Thoracic aorta (tissue), 2 donors: ENCODE results near the gene PLOD2. TPM values are rescaled to one million over a fixed set of nuclear protein-coding genes. Genes with fewer than 3 reads are reported as not detected.

ENCODE experiments used
- ATAC-seq: fragments of 150-250 bp; one replicate; pipeline ENCODE4 v1.8.0; 2017; ENCODE audit warnings: low read depth; ENCODE audit not compliant: insufficient number of reproducible peaks, low FRiP score
- DNase-seq: peaks from one replicate; pipeline ENCODE4 v3.0.0-alpha.2; 2020; ENCODE audit warnings: low spot score
- H3K27ac ChIP-seq, 2 donors: fragments of 200-600 bp; sonication (generic); 1 replicate in 1 of 2; 2 replicates in 1 of 2; pipeline ENCODE4 v1.5.1; 2016; ENCODE audit warnings: mild to moderate bottlenecking in 2 of 2, moderate library complexity in 2 of 2
- H3K27me3 ChIP-seq: fragments of 200-600 bp; sonication (generic); replicated peaks from 2 replicates; pipeline ENCODE4 v1.6.0; 2016; ENCODE audit warnings: mild to moderate bottlenecking; ENCODE audit not compliant: insufficient read depth
- H3K36me3 ChIP-seq: fragments of 200-600 bp; sonication (generic); one replicate; pipeline ENCODE4 v1.5.1; 2016
- H3K4me1 ChIP-seq, 2 donors: fragments of 200-600 bp; sonication (generic); 1 replicate in 1 of 2; 2 replicates in 1 of 2; pipeline versions ENCODE4 v1.5.1 to v1.6.0; 2016; ENCODE audit warnings: low read depth in 2 of 2, mild to moderate bottlenecking in 1 of 2; ENCODE audit not compliant: control insufficient read depth in 1 of 2
- H3K4me3 ChIP-seq: fragments of 200-600 bp; sonication (generic); 2 replicates; pipeline ENCODE4 v1.5.1; 2016; ENCODE audit warnings: mild to moderate bottlenecking
- H3K9me3 ChIP-seq: fragments of 200-600 bp; sonication (generic); 2 replicates; pipeline ENCODE4 v1.5.1; 2016
- CTCF ChIP-seq: fragments of 200-600 bp; sonication (generic); IDR thresholded peaks from one replicate; pipeline ENCODE4 v1.5.1; 2019; ENCODE audit warnings: antibody characterized with exemption
- total RNA-seq, 2 donors: library from RNA; depleted of rRNA; stranded (reverse); fragments of >200 nt; gene quantifications; one replicate each; pipeline versions ENCODE4 v1.1.0 to v1.2.3, GENCODE V29; 2016

Gene PLOD2
- total RNA-seq = 10 to 100 TPM; 42.8 to 92.6 TPM

- peaks cover 26 to 63% of the 10 kb centered on the region in 2 donors for H3K4me1 ChIP-seq
- TF ChIP-seq CTCF = no peak
- peak within 1 kb of the TSS; percentile 85 for H3K4me3 ChIP-seq
- no peaks in the 10 kb centered on the region for H3K9me3 ChIP-seq
- H3K27me3 ChIP-seq = no peaks in the 10 kb centered on the region
- ATAC-seq (peak; percentile 46), DNase-seq (peak; percentile 47)
- H3K27ac ChIP-seq = peak within 1 kb of the TSS; percentile 98 to 99
- H3K36me3 ChIP-seq = no peaks in the 10 kb centered on the region
These were observed at the start of gene PLOD2 for GRCh38 chr3:146160964-146161662. Gene PLOD2, minus strand, starts transcription at chr3:146161184. Its CDS starts 195 bp downstream, at chr3:146160989.

- no peaks in the 10 kb centered on the region for H3K9me3 ChIP-seq
- H3K4me3 ChIP-seq = no peak overlapping the region
- peaks cover 14% of the 10 kb centered on the region for H3K36me3 ChIP-seq
- H3K27me3 ChIP-seq = no peaks in the 10 kb centered on the region
- H3K4me1 ChIP-seq = peaks cover 2 to 30% of the 10 kb centered on the region in 2 donors
- peak overlapping the region in 1 of 2 donors; percentile 24 for H3K27ac ChIP-seq
- ATAC-seq (no peak), DNase-seq (no peak)
- TF ChIP-seq CTCF = no peak
These were observed 48.4 kb upstream of the PLOD2 start for GRCh38 chr3:146209371-146209770.

- H3K36me3 ChIP-seq = peaks cover 18% of the 10 kb centered on the region
- no peak for DNase-seq
- ATAC-seq = no peak
- no peak overlapping the region for H3K4me3 ChIP-seq
- no peaks in the 10 kb centered on the region for H3K9me3 ChIP-seq
- TF ChIP-seq CTCF = no peak
- no peaks in the 10 kb centered on the region for H3K27me3 ChIP-seq
- peaks cover 0 to 20% of the 10 kb centered on the region in 2 donors for H3K4me1 ChIP-seq
- H3K27ac ChIP-seq = no peak overlapping the region
These were observed 42.8 kb upstream of the PLOD2 start for GRCh38 chr3:146203776-146204175.

- Histone ChIP-seq H3K4me3 (no peak overlapping the region), H3K27me3 (no peaks in the 10 kb centered on the region), H3K4me1 (peaks cover 5 to 24% of the 10 kb centered on the region in 2 donors), H3K9me3 (no peaks in the 10 kb centered on the region), H3K36me3 (peaks cover 4% of the 10 kb centered on the region), H3K27ac (no peak overlapping the region)
- DNase-seq (no peak), ATAC-seq (no peak)
- TF ChIP-seq CTCF = no peak
These were observed 39.7 kb upstream of the PLOD2 start for GRCh38 chr3:146200461-146201220.

- Histone ChIP-seq H3K27ac (no peak overlapping the region), H3K4me3 (no peak overlapping the region), H3K4me1 (peaks cover 10 to 33% of the 10 kb centered on the region in 2 donors), H3K9me3 (no peaks in the 10 kb centered on the region), H3K36me3 (peaks cover 4% of the 10 kb centered on the region), H3K27me3 (no peaks in the 10 kb centered on the region)
- DNase-seq (no peak), ATAC-seq (no peak)
- no peak for TF ChIP-seq CTCF
These were observed 38.8 kb upstream of the PLOD2 start for GRCh38 chr3:146199762-146200161.
